HUDEP-2 (cell line): Measurements from ENCODE around the gene SMARCE1.
A peak's percentile ranks its signal among the peaks of the same experiment; 100 is the strongest.

Source experiments
- DNase-seq, 76 experiments: peaks; one replicate each; lab custom pipeline; 2025; ENCODE audit not compliant: unreplicated experiment in 76 of 76; lab: John Stamatoyannopoulos, UW

Gene SMARCE1

GRCh38 chr17:40613467-40614154, 34.0 kb downstream of the SMARCE1 start:
- no peak for DNase-seq

DNA sequence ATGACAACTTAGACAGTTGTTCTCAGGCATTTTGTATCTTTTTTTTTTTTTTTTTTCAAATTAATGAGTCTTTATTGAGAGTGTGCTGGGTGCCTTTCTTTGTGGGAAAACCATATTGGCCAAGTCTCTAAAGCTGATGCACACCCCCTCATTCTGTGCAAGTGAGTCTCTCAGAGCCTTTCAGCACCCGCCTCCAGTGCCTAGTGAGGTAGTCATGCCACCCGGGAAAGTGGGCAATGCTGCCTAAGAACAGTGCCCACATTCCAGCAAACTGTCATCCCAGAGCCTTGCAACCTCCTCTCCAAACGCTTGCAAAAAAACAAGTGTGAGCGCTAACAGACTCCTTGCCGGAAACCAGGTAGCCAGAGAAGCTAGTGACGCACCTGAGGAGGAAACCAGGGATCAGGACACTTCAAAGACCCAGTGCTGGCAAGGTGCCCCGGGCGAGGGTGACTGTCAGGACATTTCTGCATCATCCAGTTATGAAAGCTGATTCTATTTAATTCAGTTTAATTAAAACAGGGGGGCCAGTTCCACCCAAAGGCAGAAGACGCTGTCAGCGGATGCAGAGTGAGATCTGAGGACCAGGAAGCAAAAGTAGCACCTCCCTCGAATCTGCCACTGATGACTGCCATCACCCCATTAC, 34.9 kb downstream of the SMARCE1 start:
- no peak for DNase-seq

GRCh38 chr17:40611840-40612474, 35.7 kb downstream of the SMARCE1 start:
- DNase-seq: no peak

- DNase-seq: no peak
These were observed 37.3 kb downstream of the SMARCE1 start for GRCh38 chr17:40610359-40610758.

GRCh38 chr17:40608061-40608581, 39.5 kb downstream of the SMARCE1 start:
- no peak for DNase-seq

DNA sequence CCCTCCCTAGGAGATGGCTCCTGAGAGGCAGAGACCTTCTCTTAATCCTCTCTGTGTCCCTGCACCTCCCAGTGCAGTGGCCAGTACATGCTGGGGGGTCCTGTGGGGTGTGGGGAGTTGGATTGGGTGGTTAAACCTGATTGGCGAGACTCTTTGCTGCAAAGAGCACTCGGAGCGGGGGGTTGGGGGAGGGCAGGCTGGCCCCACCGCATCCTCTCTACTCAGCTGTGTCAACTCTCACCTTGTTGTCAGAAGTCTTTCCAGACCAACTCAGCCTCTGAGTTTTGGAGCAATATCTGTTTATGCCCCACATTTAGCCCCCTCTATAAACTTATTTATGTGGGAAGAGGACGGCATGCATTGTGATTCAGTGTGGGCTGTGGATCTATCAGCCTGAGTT, 40.0 kb downstream of the SMARCE1 start:
- DNase-seq: no peak

DNA sequence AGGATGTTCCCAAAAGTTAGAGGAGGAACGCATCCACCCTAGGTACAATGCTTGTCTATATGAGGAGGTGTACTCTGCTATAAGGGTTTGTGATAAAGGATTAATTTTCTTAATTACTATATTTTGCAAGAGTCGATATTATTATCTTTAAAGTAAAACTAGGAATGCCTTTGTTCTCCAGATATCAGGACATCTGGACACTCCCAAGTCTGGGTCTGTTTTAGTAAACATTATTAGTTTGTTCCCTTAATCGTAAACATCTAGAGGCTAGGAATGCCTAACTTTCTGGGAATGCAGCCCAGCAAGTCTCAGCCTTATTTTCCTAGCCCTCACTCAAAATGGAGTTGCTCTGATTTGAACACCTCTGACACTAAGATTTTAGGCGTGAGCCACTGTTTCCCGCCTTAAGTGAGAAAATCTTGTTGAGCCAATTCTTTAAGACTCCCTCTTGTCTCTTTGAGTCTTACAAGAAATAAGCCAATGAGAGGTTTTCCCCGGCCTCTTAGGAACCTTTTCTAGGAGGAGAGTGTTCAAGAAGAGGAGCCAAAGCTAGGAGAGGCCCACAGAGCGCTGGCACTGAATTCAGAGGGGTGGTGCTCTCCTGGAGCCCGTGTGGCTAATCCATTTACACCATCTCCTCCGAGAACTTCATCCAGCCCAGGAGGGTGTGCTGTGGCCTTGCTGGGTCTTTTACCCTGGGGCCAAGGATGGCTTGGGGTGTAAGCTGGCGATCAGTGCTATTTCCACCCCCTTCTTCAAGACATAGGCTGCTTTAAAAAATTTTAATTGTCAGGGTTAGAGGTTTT, 40.9 kb downstream of the SMARCE1 start:
- no peak for DNase-seq

- DNase-seq: no peak
These were observed 42.3 kb downstream of the SMARCE1 start for GRCh38 chr17:40605306-40605705.

DNA sequence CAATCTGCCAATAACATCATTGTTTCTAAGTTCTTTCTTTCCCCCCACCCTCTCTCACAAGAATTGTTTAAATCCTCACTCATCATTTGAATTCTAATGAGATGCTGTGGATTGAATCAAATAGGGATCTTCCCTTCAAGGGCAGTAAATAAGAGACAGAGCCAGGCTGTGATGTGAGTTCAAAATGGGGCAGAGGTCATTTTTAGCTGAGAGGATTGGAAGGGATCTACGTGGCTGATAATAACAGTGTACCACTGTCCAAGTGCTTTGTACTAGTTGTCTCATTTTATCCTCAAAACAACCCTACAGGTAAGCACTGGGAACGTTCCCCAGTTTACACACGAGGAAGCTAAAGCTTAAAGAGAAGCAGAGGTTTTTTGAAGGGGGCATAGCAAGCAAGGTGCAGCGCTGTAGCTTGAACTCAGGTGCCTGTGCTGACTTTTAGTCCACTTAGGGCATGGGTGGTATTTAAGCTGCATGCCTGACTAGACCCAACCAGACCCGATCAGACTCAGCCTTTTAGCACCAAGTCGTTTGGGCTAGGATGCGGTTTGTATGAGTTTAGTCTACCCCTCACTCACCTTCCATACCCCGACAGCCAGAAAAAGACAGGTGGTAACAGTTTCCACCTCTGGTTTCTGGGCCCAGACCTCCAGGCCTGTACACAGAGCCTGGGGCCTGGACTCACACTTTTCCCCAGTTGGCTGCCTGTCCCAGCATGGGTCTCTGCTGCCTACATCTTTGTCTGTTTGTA, 43.1 kb downstream of the SMARCE1 start:
- DNase-seq: no peak

DNA sequence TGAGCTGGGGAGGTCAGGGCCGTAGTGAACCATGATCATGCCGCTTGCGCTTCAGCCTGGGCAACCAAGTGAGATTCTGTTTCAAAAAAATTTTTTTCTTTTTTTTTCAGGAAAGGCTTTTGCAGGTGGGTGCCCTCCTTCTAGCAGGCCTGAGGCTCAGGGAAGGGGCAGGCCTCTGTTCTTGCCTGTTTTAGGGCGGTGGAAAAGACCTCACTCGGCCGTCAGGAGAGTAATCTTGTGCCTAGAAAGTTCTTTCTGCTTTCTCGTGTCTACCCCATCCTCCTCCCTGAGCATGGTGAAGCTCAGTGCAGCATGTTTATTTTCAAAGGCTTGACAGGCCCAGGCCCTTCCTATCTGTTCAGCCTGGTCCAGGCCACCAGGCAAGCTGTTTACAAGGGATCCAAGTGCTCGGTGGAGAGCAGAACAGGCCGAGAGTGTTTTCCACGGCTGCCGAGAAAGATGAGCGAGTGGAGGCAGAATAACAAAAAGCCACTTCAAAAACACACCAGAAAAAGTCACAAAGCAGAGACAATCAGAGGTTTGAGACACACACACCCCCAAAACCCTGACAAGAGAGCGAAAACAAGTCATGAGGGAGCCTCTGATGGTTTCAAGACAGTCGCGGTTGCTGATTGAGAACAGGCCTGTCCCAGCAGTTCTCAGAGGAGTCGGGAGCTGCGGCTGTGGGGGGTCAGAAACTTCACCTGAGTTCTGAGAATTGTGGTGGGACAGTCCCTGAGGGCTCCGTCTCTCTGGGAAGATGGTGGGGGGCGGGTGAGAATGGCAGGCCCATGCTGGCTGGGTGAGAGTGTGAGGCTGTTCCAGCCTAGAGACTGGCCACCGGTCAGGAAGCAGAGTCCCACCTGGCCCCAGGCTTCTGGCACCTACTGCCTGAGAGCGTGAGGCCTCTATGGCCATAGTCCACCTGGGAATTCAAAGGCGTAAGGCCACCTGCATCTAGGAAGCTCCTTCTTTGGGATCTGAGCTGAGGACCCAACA, 44.9 kb downstream of the SMARCE1 start:
- DNase-seq: no peak

DNA sequence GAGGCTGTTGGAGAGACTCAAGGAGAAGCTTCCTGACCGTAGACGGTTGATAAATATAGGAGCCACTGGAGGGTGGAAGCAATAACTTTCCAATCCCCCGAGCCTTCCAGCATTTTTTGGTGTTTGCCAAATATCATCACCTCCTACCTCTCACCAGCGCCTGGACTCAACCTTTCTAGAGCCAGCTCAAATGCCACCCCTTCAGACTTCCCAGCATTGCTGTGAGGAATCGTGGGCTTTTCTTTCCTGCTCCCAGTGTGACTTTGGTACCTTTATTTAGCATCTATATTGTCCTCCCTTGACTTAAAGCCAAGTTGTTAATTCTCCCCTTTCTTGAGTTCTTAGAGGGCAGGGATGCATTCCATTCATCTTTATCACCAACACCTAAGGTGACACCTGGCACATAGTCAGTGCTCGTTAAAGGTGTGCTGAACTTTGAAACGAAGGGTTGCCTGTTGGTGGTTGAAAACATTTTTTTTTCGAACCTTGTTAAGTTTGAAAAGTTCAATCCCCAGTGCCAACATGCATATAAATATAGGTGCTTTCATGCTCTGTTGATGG, 47.1 kb downstream of the SMARCE1 start:
- no peak for DNase-seq

DNA sequence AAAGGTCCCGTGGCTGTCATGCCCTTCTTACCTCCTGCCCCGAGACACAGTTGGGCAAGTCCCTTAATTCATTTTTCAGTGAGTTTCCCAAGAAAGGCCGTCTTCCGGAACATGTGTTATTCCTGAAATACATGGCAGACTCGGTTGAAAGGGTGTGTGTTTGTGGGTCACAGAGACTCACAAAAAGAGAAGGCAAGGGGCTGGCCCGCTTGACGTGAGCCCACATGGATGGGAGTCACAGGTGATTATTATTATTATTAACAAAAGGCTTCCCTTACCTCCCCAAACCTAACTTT, 48.2 kb downstream of the SMARCE1 start:
- DNase-seq: no peak

GRCh38 chr17:40598619-40599467, 48.8 kb downstream of the SMARCE1 start:
- DNase-seq: peak in 1 of 76 experiments; percentile 18

GRCh38 chr17:40598301-40598618, 49.4 kb downstream of the SMARCE1 start:
- no peak for DNase-seq

- DNase-seq: no peak
These were observed 49.9 kb downstream of the SMARCE1 start for GRCh38 chr17:40597556-40598300.

DNA sequence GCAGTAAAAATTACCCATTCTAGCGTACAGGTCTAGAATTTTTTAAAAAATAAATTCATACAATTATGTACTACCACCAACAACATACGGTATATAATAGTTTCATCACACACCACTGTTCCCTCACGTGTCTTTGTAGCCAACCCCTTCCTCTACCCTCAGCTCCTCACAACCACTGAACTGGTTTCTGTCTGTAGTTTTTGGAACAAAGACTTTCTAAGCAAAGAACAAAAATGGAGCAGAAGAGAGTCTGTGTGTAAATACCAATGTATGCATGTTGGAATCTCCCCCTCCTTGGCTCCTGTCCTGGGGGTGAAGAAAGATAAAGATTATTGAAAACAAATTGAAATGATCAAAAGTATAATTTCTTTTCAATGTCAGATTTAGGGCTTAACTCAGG, 50.5 kb downstream of the SMARCE1 start:
- DNase-seq: no peak

GRCh38 chr17:40596261-40596919, 51.2 kb downstream of the SMARCE1 start:
- DNase-seq: peak in 3 of 76 experiments; percentile 7 to 14 (median 11)
